ENCODE data around the gene STOML1. TPM values are rescaled to one million over a fixed set of nuclear protein-coding genes. Genes with fewer than 3 reads are reported as not detected.
A peak's percentile ranks its signal among the peaks of the same experiment; 100 is the strongest.

STOML1 gene
- total and polyA plus RNA-seq, 8 donors = 5.2 to 13.2 (median 9.2) TPM

GRCh38 chr15:73932381-73933191 lies 59.5 kb downstream of the STOML1 start:
- TF ChIP-seq CTCF (IDR thresholded peaks at IDR 0.05) = no peak
- no peaks in the 10 kb centered on the region for H3K9me3 ChIP-seq
- WGBS, 2 donors = 64 to 76% methylated on average over 6 of the region's 6 CpGs
- FAIRE-seq = no peak
- no peak overlapping the region for H3K4me3 ChIP-seq
- no peaks in the 10 kb centered on the region for H3K27me3 ChIP-seq
- H3K27ac ChIP-seq = no peak overlapping the region
- intact Hi-C loops (cut with DNase I) = no loop called here
- no peak for ATAC-seq
- peaks cover 5 to 20% (median 12%) of the 10 kb centered on the region in 3 donors for H3K4me1 ChIP-seq
- peak in 1 of 6 donors; percentile 3 for DNase-seq
- no peaks in the 10 kb centered on the region for H3K36me3 ChIP-seq

GRCh38 chr15:73931441-73931840 lies 60.7 kb downstream of the STOML1 start:
- no peak overlapping the region for H3K27ac ChIP-seq
- 66 to 78% methylated on average over 2 of the region's 2 CpGs for WGBS, 2 donors
- H3K27me3 ChIP-seq = no peaks in the 10 kb centered on the region
- FAIRE-seq (no peak), ATAC-seq (no peak), DNase-seq (peak in 1 of 6 donors; percentile 32)
- no peak overlapping the region for H3K4me3 ChIP-seq
- H3K9me3 ChIP-seq = no peaks in the 10 kb centered on the region
- peaks cover 5 to 20% (median 12%) of the 10 kb centered on the region in 3 donors for H3K4me1 ChIP-seq
- intact Hi-C loops (cut with DNase I) = no loop called here
- H3K36me3 ChIP-seq = no peaks in the 10 kb centered on the region
- TF ChIP-seq CTCF (IDR thresholded peaks at IDR 0.05) = no peak

- intact Hi-C loops (cut with DNase I) = no loop called here
- Histone ChIP-seq H3K4me3 (no peak overlapping the region), H3K9me3 (no peaks in the 10 kb centered on the region), H3K27ac (no peak overlapping the region), H3K4me1 (peaks cover 5 to 20% (median 12%) of the 10 kb centered on the region in 3 donors), H3K27me3 (no peaks in the 10 kb centered on the region), H3K36me3 (no peaks in the 10 kb centered on the region)
- TF ChIP-seq CTCF (IDR thresholded peaks at IDR 0.05) = no peak
- DNase-seq (peak in 1 of 6 donors; percentile 42), FAIRE-seq (no peak), ATAC-seq (no peak)
- WGBS, 2 donors = 84 to 86% methylated on average over 6 to 7 of the region's 7 CpGs
Observed at GRCh38 chr15:73930790-73931281, 61.3 kb downstream of the STOML1 start.

- 85 to 88% methylated on average over 8 of the region's 8 CpGs for WGBS, 2 donors
- H3K27me3 ChIP-seq = no peaks in the 10 kb centered on the region
- TF ChIP-seq CTCF (IDR thresholded peaks at IDR 0.05) = no peak
- no peaks in the 10 kb centered on the region for H3K9me3 ChIP-seq
- no peak overlapping the region for H3K27ac ChIP-seq
- DNase-seq (peak in 1 of 6 donors; percentile 32), ATAC-seq (no peak), FAIRE-seq (no peak)
- H3K4me1 ChIP-seq = peaks cover 5 to 20% (median 12%) of the 10 kb centered on the region in 3 donors
- no peaks in the 10 kb centered on the region for H3K36me3 ChIP-seq
- intact Hi-C loops (cut with DNase I) = no loop called here
- no peak overlapping the region for H3K4me3 ChIP-seq
Observed at GRCh38 chr15:73930371-73930770, 61.7 kb downstream of the STOML1 start.

All from pancreas (tissue), 10 donors.